ENCODE data around the gene RFT1. TPM values are rescaled to one million over a fixed set of nuclear protein-coding genes. Genes with fewer than 3 reads are reported as not detected.

The RFT1 gene
- 33.3 TPM for total RNA-seq

- DNase-seq (ENCODE audit: low spot score): peak; percentile 98
Measured at GRCh38 chr3:53130179-53131061, at the start of gene RFT1. RFT1 (minus strand) TSS chr3:53130435; CDS start chr3:53130400, 35 bp downstream.

- DNase-seq (ENCODE audit: low spot score): no peak
Measured at GRCh38 chr3:53179580-53179979, 49.3 kb upstream of the RFT1 start.

GRCh38 chr3:53178246-53178645 lies 48.0 kb upstream of the RFT1 start:
- DNase-seq (ENCODE audit: low spot score): no peak

- DNase-seq (ENCODE audit: low spot score): no peak
Measured at GRCh38 chr3:53175613-53176540, 45.6 kb upstream of the RFT1 start.

- no peak for DNase-seq (ENCODE audit: low spot score)
Measured at GRCh38 chr3:53174346-53175250, 44.4 kb upstream of the RFT1 start.

- DNase-seq (ENCODE audit: low spot score): no peak
Measured at GRCh38 chr3:53173107-53173506, 42.9 kb upstream of the RFT1 start.

GRCh38 chr3:53171827-53172505 lies 41.7 kb upstream of the RFT1 start:
- DNase-seq (ENCODE audit: low spot score): no peak

GRCh38 chr3:53171064-53171418 lies 40.8 kb upstream of the RFT1 start:
- DNase-seq (ENCODE audit: low spot score): no peak

- DNase-seq (ENCODE audit: low spot score): no peak
Measured at GRCh38 chr3:53170325-53171063, 40.3 kb upstream of the RFT1 start.

- DNase-seq (ENCODE audit: low spot score): no peak
Measured at GRCh38 chr3:53169832-53170324, 39.6 kb upstream of the RFT1 start.

- peak; percentile 66 for DNase-seq (ENCODE audit: low spot score)
Measured at GRCh38 chr3:53169045-53169831, 39.0 kb upstream of the RFT1 start.

GRCh38 chr3:53168175-53168923 lies 38.1 kb upstream of the RFT1 start:
- no peak for DNase-seq (ENCODE audit: low spot score)

- no peak for DNase-seq (ENCODE audit: low spot score)
Measured at GRCh38 chr3:53167418-53168174, 37.4 kb upstream of the RFT1 start.

GRCh38 chr3:53166781-53167291 lies 36.6 kb upstream of the RFT1 start:
- DNase-seq (ENCODE audit: low spot score): peak; percentile 68

GRCh38 chr3:53166206-53166605 lies 36.0 kb upstream of the RFT1 start:
- DNase-seq (ENCODE audit: low spot score): no peak

GRCh38 chr3:53164911-53165310 lies 34.7 kb upstream of the RFT1 start:
- DNase-seq (ENCODE audit: low spot score): peak; percentile 71

Measured in ureter (tissue), 1 donor.